ENCODE measurements around the gene CPEB4. TPM values are rescaled to one million over a fixed set of nuclear protein-coding genes. Genes with fewer than 3 reads are reported as not detected.

Gene CPEB4
- 11.2 and 12.5 TPM in 2 replicates for total RNA-seq (2014; rRNA removed; shearing (Covaris generic))

DNA sequence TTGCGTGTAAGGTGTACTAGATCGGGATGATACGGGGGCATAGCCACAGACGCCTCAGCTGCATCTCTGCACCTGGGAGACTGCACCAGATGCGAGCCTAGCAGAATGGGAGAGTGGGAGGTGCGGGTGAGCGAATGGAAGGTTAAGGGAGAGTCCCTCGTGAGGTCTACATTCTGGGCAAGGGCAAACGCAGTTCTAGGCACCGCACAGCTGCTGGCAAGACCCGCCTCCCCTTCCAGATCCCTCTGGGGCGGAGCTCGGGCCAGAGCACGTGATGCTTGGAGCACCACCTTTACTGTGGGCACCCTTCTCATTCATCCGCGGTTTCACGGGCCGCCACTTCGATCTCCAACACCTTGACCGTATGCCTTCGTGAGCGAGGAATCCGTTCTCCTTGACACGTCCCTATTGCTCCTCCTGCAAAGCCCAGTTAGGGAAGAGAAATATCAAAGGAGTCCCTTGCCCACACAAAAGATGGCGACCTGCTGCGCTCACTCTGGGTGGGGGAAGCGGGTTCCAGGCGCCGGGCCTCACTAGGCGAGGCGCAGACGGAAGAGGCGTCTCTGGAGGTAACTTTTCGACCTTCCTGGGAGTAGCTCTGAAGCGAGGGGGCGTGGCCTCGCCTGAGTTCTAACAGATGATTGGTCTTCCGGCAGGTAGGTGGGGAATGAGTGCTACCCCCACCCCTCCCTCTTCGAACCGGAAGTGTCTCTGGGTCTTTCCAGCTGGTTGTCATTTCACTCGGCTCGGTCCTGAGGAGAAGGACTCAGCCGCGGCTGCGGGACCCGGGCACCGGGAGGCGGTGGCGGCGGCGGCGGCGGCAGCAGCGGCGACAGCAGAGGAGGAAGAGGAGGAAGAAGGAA is at the start of gene CPEB4:
Gene CPEB4 (plus strand): TSS at position 740 of the 863 bp plus-strand sequence. CDS start 1,385 bp downstream, outside the sequence.
- DNase-seq (ENCODE audit: low read depth), result peak; percentile 99

DNA sequence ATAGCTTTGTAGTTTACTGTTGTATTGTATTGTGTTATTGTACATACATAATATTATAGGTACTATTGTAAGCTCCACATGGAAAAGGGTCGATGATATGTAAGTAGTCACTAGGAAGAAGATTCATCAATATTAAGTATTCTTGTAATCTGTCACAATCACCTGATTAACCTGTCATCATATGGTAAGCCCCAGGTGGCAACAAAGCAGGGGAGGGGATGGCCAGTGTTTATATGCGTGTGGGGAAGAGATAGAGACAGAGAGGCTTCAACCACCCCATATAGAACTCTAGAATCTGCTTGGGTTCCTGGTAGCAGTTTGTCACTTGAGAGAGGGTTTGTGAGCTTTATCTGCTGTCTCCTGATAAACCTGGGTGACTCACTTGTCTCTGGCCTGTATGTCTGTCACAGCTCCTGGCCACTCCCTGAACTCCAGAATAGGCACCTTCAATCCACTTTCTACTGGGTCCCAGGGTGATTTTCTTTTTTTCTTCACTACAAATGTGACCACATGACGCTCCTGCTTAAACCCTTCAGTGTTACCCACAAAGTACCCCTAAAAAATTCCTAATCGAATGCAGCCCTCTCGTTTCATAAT is 48.9 kb upstream of the CPEB4 start:
- no peak for DNase-seq (ENCODE audit: low read depth)

DNA sequence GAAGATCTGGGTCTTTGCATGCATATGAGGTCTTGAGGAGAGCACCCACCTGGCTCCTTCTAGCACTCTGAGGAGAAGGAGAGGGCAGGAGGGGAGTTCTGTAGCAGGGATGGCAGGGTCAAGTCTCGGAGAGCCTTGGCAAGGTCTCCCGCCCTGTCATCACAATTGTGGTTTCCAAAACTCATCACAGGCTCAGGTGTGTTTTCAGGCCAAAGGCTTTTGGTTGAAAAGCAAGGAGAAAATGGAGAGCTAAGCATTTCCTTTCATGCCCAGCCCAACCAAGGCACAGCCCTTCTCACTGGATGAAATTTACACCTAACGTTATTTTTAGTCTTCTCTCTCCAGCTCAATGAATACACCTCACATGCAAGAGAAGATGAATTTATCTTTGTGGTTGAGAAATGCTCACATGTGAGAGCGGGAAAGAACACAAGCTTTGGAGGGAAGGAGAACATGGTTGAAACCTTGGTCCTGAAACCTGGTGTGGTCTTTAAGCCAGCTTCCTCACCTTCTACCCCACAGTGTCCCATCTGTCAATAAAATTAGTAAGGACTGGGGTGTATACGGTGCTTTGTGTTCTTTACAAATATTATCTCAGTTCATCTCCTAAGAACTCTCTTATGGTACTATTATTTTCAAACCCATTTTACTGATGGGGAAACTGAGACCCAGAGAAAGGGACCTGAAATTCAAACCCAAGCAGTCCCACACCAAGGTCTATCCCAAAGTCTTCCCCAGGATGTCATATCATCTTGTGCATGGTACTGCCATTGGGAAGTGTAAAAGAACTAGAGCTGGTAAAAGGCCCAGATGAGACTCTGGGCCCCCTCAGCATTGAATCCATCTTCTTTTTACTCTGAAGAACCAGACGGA is 47.8 kb upstream of the CPEB4 start:
- DNase-seq (ENCODE audit: low read depth), result no peak

DNA sequence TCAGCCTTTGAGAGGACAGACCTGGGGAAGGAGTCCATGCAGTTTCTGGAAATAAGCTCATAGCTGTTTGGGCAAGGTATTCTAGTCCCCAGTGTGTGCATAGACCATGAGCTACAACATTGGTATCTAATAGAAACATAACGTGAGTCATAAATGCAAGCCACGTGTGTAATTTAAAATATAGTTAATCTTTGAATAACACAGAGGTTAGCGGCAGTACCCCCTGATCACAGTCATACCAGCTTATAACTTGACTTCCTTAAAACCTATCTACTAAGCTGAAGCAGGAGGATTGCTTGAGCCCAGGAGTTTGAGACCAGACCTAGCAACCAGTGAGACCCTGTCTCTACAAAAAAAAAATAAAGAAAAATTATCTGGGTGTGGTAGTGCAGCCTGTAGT is 46.4 kb upstream of the CPEB4 start:
- no peak for DNase-seq (ENCODE audit: low read depth)

DNA sequence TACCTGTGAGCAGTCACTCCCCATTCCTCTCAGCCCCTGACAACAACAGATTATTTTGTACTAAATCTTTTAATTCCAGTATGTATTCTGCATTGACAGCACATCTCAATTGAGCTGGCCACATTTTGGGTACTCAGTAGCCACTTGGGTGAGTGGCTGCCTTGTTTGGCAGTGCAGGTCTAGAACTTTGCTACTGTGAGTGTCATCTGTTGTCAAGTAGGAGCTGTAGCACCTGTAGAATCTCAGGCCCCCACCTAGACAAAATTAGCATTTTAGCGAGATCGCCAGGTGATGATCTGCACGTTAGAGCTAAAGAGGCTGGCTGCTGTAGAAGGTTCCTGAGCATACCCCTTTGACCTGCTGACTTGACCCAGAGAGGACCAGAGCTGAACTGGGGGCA is 44.4 kb upstream of the CPEB4 start:
- no peak for DNase-seq (ENCODE audit: low read depth)

DNA sequence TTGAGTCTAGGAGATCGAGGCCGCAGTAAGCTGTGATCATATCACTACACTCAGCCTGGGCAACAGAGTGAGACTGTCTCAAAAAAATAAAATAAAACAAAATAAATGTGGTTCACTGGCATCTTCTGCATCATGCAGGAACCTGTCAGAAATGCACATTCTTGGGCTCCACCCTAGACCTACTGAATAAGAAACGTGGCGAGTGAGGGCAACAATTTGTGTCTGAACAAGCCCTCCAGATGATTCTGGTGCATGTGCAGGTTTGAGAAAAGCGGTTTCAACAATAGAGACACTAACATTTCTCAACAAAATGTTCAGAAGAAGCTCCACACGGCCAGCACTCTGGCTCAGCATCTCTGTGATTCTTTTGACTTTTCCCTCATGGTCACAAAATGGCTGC is 42.8 kb upstream of the CPEB4 start:
- no peak for DNase-seq (ENCODE audit: low read depth)

DNA sequence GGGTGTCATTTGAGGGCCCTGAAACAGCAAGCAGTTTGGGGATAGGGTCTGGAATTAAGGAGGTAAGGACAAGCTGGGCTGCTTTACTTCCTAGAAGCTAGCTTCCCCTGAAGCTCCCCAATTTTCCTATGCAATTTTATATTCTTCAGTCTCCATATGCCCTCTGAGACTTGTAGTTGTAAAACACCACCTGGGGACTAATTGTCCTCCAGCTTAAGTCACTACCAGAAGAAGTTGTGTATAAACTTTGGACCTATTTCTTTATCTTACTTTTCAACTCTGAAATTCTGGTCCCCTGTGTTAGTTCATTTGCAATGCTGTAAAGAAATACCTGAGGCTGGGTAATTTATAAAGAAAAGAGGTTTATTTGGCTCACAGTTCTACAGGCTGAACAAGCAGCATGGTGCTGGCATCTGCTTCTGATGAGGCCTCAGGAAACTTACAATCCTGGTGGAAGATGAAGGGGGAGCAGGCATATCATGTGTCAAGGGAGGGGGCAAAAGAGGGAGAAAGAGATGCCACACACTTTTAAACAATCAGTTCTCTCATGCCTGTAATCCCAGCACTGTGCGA is 41.1 kb upstream of the CPEB4 start:
- no peak for DNase-seq (ENCODE audit: low read depth)

DNA sequence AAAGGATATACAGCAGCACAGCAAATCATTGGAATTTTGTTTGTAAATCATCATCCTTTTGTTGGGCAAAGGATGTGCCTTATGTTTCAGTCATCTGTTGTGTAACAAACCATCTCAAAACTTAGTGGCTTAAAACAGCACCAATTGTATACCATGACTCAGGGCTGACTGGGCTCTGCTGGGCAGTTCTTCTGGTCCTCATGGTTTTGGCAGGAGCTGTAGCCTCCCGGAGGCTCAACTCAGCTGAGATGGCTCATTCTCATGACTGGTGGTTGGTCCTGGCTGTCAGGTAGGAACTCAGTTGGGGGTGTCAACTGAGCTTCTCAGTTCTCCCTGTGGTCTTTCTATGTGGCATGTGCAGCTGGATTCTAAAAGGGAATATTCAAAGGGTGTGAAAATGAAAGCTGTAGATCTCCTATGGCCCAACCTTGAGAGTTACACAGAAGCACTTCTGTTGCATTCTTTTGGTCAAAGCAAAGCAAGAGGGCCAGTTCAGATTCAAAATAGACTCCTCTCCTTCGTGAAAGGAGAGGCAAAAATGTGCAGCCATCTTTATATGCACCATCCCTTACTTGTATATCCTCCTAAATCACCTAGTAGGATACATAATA is 39.1 kb upstream of the CPEB4 start:
- DNase-seq (ENCODE audit: low read depth), result no peak

DNA sequence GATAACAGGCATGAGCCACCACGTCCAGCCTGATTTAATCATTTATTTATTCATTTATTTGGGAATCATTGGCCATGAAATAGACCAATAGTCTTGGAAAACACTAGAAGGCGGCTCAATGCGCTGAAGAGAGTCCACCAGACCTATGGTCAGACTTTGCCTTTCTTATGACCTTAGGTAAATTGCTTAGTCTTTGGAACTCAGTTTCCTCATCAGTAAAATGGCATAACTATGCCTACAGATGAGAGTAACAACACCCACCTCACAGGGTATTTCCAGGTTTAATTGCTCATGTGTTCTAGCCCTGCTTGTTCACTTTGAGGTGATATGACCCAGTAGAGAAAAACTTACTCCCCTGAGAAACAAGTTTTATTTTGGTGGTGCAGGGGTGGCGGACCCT is 38.2 kb upstream of the CPEB4 start:
- no peak for DNase-seq (ENCODE audit: low read depth)

DNA sequence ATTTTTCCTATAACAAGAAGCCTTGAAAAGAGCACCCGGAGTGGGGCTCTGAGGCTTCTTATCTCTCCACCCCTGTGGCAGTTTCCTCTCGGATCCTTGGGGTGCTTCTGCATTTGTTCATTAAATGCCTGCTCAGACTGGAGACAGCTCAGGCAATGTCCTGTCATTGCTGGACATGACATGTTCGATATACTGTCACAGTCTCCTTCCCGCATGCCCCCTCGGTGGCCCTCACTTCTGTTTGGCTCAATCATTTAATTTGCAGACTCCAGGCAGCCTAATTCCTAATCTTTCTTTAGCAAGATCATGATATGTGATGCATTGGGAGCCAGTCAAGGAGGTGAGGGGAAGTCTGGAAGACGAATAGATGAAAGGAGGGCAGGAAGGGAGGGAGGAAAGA is 37.5 kb upstream of the CPEB4 start:
- DNase-seq (ENCODE audit: low read depth), result no peak

DNA sequence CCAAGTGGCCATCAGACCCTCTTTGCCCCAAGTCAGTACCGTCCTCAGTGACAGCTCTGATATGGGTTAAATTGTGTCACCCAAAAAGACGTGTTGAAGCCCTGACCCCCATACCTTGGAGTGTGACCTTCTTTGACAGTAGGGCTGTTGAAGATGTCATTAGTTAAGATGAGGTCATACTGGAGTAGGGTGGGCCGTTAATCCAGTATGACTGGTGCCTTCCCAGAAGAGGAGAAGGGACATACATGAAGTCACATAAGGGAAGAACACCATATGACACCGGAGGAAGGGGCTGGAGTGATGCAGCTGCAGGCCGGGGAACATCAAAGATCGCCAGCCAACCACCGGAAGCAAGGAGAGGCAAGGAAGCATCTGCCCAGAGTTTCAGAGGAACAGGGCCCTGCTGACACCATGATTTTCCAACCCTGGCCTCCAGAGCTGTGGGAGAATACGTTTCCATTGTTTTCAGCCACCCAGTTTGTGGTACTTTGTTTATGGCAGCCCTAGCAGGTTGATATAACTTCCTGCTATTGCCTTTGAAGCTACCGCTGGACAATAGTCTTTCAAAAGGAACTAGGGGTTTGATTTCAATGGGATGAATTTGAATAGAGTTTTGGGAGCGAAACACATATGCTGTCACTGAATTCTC is 36.4 kb upstream of the CPEB4 start:
- no peak for DNase-seq (ENCODE audit: low read depth)

DNA sequence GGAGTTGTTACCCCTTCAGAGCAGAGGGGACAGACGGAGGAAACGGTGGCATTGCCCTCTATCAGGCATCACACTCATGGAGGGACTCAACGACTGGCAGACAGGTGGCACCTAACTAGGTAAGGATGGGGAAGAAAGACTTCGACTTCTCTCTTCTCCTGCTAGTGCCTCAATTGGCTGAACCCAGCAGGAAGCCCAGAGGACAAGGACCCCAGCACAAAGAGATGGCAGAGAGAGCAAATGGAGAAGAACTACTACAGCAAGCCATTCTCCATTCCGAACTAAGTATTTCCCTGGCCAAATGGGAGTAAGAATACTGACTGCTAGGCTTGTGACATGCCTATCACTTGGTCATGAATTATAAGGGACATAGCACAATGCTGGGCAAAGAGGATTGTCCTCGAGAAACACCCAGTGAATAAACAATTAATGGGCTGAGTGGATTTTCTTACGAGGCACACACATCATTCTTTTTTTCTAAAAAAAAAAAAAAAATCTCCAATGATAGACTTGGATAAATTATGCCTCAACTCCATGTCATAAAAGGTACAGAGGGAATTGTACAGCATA is 35.3 kb upstream of the CPEB4 start:
- DNase-seq (ENCODE audit: low read depth), result no peak

DNA sequence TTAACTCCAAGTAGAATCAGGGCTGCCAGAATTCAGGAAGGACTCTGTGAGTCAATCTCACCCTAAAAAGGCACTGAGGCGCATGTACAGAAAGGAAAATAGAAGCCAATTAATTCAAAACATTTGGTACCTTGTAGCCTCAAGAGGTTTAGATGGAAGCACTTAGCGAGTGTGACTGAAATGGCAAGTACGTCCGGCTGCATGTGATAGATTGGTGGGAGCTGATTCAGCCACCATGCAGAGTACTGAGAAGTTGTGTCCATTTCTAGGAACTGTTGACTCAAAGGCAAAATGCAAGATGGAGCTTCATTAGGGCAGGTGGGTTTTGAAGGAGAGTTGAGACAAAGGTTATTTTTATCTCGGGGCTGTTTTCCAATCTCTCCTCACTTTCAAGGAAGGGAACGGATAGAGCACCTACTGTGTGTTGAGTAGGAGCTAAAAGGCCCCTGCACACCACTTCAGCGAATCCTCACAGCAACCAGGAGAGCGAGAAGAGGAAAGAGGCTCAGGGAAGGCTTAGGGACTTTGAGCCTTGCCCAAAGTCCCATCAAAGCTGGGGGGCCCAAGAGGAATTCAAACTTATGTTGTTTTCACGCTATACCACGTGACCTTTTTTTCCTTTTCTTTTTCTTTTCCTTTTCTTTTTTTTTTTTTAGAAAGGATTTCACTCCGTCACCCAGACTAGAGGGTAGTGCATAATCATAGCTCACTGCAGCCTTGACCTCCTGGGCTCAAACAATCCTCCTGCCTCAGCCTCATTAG is 34.6 kb upstream of the CPEB4 start:
- DNase-seq (ENCODE audit: low read depth), result no peak

DNA sequence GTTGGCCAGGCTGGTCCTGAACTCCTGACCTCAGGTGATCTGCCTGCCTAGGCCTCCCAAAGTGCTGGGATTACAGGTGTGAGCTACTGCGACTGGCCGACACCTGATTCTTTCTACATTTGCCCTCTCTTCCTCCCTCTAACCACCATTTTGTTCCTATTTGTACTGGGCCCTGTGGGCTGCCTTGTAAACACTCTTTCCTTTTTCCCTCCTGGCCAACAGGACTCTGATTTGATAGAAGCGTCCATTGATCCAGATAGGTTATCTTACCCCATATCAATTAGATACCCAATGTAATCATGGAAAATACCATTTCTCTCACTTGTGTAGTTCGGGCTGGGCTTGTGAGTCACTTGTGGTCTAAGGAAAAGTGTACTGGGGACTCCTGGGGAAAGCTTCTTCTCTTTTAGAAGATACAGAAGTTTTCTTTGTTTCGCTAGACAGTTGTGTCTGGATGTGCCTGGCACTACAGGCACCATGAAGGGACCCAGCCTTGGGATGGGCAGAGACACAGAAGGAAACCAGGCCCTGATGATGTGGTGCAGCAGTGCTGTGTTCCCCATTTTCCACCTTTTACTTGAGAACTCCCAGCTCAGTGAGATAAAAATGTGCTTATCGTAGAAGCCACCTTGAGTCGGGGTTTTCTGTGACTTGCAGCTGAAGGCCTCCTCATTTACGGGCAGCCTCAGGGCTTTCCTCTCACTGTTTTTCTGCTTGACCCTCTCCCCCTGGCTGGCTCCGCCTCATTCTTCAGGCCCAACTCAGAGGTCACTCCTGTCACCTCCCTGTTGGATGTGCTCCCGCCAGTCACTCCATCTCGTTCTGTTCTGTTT is 32.8 kb upstream of the CPEB4 start:
- no peak for DNase-seq (ENCODE audit: low read depth)

DNA sequence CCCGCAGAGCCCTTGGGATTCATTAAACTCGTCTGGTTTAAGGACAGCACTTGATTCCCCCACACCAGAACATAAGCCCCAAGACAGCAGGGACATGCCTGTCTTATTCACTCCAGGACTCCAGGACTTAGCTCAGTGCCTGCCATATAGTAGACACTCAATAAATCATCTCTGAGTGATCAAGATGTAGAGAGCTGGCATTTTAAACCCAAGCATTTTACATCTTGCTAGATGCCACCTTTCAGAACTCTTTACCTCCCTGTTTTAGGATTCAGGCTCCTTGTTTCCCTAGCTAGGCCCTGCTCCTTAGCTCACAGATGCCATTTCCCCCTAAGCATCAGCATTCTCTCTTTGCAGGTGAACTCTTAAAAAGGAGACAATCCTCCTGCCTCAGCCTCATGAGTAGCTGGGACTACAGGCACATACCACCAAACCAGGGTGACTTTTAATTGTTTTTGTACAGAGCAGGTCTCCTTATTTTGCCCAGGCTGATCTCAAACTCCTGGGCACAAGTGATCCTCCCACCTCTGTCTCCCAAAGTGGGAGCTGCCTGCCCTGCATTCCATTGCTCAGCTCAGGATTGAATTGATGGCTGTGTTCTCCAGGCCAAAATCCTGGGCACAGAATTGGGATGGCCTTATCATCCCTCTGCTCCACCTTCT is 32.0 kb upstream of the CPEB4 start:
- no peak for DNase-seq (ENCODE audit: low read depth)

DNA sequence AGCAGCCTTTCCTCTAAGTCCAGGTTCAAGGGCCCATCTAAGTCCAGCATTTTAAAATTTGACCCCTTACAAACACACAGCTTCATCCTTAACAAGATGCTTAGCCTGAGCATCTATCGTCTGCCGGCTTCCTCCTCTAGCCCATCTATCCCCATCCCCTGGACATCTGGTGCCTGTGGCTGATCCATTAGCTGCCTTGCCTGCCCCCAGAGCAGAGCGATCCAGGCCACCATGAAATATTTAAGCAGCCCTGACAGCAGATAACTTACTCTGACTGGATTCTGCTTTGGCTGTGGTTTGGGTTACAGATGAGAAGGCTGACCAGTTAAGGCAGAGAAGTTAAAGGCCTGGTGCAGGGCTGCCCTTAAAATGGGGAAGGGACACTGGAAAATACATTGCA is 30.9 kb upstream of the CPEB4 start:
- DNase-seq (ENCODE audit: low read depth), result no peak

DNA sequence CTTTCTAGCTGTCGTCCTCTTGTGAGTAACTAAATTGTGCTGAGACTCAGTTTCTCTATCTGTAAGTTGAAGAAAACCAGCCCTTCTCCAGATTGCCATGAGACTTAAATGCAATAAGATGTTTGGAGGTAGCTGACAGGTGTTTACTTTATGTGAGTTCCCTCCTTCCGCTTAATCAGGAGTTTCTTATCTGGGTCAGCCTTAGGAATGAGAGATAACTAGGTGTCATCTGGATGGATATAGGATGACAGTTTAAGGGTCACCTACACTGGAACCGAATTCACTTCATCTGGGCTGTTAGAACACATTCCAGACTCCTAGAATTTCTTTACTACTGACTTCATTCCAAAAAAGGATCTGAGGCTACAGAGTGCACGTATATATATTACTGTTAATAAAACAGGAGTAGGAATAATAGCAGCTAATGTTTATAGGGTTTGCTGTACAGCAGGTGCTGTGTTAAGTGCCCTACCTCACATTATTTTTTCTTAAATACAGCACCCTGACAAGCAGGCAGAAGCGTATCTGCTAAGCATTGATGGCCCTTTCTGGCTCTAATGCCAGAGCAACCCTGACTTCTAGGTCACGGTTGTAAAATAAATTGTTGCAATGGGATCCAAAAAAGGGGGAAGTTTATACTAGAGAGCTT is 30.0 kb upstream of the CPEB4 start:
- DNase-seq (ENCODE audit: low read depth), result no peak

Measured in RPMI7951 (cell line).